Measurements from ENCODE around the gene ASAP2.

The ASAP2 gene

DNA sequence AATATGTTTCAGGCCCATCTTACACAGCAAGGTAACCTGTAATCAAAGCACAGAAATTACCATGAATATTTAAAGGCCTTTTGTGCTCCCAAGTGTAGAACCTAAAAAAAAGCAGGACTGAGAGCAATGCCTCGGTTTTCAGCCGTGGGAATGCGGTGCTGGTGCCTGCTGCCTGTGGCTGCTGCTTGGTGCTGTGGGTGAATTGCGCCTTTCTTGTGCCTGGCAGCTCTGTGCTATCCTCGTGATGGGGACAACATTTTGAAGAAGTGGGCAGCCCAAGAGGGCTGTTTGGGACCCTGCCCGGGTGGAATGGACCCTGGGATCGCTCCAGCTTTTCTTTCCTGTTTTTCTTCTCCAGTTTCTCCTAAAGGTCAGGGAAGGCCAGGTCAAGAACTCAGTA lies 91.2 kb downstream of the ASAP2 start:
- DNase-seq (ENCODE audit: low read depth): no peak

DNA sequence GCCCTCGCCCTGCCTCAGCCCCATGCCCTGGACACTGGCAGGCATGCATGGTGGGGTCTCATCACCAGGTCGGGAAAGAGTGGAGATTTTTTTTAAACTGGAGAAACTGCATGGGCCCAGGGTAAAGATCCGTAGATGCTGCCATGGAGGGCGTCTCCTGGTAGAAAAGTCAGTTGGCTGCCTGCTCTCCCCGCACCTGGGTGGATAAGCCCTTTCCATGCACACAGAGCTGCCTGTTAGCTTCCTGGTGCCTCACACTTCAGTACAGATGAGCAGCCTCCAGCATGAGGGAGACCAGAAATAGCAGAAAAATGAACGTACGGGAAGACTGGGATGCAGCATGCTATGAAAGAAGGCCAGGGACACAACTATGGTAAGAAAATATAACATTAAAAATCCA lies 92.0 kb downstream of the ASAP2 start:
- no peak for DNase-seq (ENCODE audit: low read depth)

DNA sequence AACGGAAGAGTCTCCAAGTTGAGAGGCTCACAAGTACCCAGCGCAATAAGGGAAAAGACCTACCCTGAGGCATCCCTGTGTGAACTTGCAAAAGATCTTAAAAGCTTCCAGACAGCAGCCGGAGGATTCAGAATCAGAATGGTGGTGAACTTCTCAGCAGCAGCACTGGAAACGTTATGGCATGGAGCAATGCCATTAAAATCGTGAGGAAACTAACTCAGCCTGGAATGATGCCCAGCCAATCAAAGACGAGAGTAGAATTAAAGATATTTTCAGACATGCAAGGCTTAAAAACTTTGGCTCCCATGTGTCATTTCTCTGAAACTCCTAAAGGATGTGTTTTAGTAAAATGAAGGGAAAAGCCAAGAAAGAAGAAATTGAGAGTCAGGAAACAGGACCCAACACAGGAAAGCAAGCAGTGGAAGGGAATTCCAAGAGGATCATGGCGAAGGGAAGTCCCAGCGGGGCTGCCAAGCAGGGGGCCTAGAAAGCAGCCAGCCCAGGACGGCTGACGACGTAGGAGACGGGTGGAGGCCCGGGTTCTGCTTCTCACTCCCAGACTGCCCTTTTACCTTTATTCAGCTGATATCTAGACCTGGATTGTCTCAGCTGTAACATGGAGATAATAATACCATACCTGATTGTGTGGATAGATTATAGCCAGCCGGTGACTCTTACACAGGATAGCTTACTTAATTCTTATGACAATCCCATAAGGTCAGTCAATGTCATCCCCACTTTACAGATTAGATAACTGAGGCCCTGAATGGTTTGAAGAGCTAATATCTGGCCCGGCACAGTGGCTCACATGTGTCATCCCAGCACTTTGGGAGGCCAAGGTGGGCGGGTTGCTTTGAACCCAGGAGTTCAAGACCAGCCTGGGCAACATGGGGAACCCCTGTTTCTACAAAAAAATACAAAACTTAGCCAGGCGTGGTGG lies 92.8 kb downstream of the ASAP2 start:
- no peak for DNase-seq (ENCODE audit: low read depth)

DNA sequence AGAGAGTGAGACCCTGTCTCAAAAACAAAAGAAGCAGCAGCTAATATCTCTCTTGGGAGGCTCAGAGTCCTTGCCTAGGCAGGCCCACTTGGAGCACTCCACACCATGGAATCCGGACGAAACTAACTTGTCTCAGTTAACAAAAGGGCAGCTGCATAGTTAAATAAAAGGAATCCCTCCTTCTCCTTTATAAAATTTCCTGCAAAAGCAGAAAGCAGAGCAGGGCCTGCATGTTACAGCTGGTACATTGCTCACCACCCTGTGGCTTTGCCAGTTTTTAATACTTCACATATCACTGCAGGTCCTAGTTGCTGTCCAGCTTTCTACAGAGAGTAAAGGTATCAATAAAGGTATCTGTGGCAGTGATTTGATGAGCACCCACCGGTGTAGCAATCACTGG lies 93.6 kb downstream of the ASAP2 start:
- DNase-seq (ENCODE audit: low read depth): no peak

DNA sequence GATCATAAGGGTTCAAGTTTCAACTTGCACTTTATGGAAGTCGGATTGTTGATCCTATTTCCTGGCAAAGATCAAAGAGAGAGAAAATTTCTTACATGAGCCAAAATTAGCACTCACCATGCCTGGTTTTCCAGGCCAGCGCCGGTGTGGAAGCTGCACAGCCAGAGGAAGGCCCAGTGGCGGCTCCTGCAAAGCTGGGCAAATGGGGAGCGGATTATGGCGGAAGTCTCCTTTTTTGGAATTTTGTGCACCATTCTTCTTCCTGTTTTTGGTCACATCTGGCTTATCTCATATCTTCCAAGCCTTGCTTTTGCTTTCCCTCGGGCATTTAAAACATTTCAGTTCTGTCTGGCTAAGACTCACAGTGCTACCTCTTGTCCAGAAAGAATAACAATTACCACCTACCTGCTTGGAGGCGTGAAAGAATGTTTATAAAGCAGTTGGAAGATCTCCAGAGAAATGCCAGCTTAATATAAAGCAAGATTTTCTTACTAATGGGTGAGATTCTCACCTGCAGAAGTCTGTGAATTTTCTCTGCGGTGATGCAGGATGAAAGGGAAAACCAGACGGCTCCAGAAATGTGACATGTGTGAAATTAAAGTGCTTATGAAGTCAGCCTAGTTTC lies 94.3 kb downstream of the ASAP2 start:
- no peak for DNase-seq (ENCODE audit: low read depth)

DNA sequence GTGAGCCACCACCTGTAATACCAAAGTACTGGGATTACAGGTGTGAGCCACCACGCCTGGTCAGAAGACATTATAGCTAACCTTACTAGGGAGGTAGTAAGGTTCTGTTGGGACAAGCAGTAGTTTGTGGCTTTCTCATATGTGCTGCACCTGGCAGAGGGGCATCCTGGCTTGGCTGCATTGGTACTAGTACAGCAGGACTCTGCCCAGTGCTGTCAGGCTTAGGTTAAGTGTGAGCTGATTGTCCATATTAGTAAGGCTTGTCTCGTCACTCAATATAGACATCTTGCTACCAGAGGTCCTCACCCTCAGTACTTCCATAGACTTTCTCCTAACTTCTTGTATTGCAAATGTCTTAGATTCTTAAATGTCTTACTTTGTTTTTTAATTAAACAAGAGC lies 96.1 kb downstream of the ASAP2 start:
- no peak for DNase-seq (ENCODE audit: low read depth)

DNA sequence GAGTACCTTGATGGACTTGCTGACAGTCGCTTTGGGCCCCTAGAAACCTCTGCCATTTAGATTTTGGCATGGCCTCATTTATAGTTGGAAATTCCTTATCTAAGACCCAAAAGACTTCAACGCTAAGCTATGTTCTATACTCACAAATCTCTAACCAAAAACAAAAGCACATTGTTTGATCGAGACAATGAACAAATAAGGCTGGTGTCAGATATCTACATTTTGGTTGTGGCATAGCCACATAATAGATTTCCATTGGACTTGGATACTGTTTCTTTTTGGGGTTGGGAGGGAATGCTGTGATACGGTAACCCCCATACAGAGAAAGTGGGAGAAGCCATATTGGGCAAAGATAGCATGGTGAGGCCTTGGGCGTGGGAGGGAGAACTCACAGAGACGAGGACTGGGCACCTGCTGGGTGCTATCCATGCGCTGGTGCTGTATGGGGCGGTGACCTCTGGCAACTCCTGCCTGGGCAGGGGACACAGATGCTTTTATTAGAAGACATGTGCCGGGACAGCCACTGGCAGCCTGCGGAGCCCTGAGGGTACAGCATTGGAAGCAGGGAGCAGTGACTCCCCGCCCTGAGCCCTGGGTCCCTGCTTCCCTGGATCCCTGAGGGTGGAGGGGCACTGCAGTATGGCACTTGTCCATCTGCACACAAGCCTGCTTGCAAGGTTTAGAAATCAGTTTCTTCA lies 97.1 kb downstream of the ASAP2 start:
- no peak for DNase-seq (ENCODE audit: low read depth)

DNA sequence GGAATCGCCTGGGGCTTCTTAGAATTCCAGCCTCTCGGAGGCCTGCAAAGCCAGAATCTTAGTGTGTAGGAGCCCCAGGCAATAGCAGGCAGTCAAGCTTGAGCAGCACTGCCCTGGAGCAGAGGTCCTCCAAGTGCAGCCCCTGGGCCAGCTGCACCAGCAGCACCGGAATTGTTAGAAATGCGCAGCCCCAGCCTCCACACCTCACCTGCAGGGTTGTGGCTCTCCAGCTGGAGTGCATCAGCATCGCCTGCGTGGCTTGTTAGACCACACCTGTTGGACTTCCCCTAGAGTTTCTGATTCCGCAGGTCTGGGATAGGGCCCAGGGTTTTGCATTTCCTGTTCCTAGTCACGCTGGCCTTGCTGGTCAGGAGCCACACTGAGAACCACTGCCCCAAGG lies 100.3 kb downstream of the ASAP2 start:
- no peak for DNase-seq (ENCODE audit: low read depth)

DNA sequence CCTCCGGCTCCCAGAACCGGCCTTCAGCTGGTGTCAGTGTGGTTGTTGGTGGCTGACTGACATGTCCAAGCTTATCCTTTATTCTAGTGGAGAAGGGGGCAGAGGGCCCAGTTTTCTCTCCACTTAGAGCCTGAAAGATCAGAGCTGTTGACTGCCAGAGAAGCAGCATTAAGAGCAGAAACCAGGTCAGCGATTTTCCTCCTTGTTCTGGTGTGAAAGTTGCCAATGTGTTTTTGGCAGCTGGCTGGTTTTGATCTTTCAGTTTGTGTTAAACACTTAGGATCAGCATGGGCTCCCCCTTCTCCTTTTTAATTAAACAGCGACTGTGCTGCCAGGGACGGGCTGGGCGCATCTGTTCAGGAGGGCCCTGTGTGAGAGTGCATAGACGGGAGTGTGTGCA lies 100.9 kb downstream of the ASAP2 start:
- DNase-seq (ENCODE audit: low read depth): no peak

DNA sequence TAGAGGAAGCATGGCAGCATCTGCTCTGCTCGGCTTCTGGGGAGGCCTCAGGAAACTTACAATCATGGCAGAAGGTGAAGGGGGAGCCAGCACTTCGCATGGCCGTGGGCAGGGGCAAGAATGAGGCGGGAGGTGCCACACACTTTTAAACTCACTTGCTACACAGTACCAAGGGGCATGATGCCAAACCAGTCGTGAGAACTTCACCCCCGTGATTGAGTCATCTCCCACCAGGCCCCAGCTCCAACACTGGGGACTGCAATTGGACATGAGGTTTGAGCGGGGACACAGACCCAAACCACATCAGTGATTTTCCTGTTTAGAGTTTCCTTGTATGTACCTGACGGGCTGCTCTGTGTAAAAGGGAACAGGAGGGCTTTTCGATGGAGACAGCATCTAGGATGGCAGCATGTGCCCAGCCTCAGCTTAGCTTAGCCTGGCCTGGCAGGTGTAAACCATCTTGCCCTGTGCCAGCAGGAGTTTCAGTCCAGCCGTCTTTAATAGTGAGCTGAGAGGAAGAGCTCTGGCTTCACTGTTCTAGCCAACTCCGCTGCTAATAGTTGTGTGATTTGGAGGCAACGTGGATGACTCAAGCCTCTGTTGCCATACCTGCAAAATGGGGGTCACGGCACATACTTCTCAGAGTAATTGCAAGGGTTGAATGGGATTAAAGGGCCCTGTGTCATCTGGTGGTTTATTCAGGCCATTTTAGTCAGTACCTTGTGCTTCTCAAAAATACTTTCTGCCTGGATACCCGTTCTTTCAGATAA lies 101.8 kb downstream of the ASAP2 start:
- DNase-seq (ENCODE audit: low read depth): no peak

DNA sequence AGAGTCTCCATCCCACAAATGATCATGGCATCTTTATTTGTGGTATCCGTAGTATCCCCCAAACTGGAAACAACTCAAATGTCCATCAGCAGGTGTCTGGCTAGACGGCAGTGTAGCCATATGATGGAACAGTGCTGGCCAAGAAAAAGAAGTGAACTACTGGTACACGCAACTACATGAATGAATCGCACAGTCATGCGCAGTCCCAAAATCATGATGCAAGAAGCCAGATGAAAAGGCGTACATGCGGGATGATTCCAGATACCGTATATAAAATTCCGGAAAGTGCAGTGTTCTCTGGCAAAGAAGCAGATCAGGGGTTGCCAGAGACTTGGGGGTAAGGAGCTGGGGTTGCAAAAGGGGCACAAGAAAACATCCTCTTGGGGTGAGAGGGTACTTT lies 102.5 kb downstream of the ASAP2 start:
- no peak for DNase-seq (ENCODE audit: low read depth)

DNA sequence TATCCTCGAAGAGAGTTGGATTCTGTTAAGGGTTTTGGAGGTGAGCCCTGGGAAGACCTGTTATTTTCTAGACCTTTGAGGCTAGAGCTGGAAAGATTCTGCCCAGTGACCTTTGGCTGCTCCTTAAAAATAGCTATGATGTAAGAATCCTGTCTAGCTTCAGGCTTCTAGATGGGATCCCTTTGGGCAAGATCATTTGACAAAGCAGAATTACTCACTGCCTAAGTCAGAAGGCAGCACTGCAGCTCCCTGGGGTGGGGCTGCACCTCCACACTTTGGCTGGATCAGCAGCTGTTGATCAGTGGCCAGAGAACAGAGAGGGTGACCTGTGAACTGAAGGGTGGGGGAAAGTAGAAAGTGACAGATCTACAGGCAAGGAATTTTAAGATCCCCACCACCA lies 103.8 kb downstream of the ASAP2 start:
- DNase-seq (ENCODE audit: low read depth): no peak

DNA sequence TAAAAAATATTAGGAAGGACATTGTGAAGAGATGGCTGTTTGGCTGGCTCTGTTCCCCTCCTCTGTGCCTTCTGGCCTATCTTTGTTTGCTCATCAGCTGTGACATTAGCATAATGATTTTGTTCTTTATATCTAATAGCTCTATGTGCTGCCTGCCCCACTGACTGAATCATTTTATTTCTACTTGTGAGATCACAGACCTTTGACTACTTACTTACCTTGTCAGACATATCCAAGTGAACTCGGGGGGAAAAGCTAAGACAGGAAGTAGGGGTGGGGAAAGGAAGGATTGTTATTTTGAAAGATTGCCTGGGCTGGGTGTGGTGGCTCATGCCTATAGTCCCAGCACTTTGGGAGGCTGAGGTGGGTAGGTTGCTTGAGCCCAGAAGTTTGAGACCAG lies 104.2 kb downstream of the ASAP2 start:
- DNase-seq (ENCODE audit: low read depth): no peak

DNA sequence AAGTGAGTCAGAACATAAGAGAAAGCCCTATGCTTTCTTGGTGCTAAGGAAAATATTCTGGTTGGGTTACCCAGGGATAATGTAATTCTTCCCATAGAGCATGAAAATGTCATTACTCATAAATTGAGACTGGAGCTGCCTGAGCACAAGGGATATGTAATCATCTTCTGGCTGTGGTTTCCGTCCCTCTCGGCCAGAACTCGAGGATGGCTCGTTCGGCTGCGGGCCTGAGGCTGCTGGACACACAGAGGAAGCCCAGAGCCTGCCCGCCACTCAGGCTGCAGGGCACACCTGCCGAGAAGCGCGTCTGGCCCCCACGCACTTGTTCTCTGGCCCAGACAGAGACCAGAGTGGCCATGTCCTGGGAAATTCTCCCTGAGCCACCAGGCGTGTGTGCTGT lies 104.9 kb downstream of the ASAP2 start:
- DNase-seq (ENCODE audit: low read depth): no peak

DNA sequence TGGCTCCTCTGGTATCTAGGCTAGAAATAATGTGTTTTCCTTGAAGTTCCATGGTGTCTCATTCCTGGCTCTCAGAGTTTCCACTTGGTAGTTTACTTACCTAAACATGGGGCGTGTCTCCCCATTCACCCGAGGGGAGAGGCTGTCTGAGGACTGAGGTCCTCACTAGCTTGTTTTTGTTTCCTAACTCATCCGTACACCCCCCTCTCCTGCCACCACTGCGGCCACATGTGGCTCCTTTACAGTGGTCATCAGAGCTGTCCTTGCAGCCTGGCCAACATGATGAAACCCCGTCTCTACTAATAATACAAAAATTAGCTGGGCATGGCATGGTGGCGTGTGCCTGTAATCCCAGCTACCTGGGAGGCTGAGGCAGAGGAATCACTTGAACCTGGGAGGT lies 106.0 kb downstream of the ASAP2 start:
- no peak for DNase-seq (ENCODE audit: low read depth)

DNA sequence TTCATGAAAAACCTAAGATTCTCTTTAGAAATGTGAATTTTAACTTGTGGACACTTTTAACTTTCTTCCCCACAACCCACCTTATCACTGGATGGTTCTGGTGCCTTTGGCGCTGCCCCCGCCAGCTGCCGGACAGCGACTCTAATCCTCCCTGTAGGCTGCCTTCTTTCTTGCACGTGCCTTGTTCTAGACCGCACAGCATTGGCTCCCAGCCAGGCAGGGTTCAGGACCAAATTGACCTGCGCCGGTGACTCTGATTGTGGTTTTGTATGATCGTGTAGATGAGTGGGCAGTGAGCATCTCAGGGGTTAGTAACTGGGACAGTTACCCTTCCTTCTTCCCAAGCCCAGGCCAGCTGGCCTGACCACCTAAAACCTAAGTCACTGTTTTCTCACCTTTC lies 106.8 kb downstream of the ASAP2 start:
- no peak for DNase-seq (ENCODE audit: low read depth)

DNA sequence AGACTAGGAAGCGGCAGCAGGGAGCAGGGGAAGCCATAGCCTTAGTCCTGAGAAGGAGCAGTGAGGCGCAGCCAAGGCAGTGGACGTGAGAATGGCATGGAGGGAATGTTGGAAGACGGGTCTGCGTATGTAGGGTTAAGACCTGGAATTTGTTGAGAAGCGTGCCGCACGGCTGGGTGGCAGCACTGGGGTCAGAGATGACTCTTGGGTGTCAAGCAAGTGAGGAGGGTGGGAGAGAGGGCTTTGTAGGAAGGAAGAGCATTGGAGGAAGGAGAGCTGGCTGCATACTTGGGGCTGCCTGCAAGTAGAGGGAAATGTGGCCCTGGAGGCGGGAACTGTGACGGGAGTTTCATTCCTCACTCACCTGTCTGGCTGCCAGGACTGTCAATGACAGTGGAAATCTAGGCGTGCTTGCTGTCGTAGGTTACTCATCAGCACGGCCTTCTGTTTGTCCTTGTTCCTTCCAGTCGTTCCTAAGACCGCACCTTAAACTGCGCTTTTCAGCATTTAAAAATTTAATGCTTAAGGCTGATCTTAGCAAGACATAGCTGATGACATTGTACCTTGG lies 108.8 kb downstream of the ASAP2 start:
- no peak for DNase-seq (ENCODE audit: low read depth)

DNA sequence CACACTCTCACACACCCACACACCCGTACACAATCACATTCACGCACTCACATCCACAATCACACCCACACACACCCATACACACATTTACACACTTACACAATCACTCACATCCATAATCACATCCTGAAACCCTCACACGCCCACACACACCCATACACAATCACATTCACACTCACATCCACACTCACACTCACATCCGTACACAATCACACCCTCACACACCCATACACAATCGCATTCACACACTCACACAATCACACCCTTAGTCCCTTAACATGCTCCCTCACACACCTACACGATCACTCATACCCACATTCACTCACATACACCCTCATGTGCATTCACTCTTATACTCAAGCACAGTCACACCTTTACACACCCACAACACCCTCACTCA lies 110.9 kb downstream of the ASAP2 start:
- DNase-seq (ENCODE audit: low read depth): no peak

DNA sequence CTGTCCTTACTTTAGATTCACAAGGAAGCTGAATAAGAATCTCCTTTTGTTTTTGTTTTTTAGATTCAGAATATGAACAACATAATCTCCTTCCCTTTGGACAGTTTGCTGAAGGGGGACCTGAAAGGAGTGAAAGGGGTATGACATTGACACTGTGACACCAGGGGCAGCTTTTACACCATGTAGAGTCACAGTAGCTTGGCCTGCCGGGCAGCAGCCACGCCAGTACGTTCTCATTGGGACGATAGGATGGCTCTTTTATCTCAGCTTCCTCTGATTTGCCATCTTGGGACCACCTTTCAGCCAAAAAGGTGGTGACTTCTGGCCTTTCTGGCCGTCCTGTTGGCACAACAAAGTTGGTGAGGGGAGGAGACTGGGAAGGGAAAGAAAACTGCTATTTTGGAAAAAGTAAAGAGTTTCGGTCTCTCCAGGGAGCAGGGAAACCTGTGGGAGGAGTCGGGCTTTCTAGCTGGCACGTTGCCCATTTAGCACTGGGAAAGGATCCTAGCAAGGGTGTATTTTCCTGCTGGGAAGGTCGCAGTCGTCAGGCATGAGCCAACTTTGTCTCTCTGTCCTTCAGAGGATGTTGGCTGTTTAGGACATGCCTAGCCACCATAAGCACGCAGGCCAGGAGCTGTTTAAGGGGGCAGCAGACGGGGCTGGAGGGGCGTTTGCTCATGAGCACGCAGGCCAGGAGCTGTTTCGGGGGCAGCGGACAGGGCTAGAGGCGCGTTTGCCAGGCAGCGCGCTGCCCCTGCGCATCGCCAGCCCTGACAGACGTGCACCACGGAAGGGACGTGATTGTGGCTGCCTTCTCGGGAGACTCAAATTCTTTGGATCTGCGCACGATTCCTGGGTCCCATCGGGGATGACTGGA lies 112.1 kb downstream of the ASAP2 start:
- no peak for DNase-seq (ENCODE audit: low read depth)

DNA sequence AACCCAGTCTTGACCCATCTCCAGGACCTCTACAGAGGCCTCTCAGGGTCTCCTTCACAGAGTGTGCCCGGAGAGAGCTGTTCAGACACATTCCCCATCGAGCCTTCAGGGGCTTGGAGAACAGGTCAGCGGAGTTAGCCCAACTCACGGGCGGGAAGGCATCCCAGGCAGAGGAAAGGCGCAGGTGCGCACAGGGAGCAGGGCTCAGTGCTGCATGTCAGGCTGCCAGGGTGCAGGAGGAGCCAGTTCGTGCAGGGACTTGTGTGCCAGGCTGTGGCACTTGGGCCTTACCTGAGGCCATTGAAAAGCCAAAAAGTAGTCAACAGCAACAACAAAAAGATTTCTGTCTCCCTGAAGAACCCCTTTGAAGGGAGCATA lies 112.7 kb downstream of the ASAP2 start:
- no peak for DNase-seq (ENCODE audit: low read depth)

DNA sequence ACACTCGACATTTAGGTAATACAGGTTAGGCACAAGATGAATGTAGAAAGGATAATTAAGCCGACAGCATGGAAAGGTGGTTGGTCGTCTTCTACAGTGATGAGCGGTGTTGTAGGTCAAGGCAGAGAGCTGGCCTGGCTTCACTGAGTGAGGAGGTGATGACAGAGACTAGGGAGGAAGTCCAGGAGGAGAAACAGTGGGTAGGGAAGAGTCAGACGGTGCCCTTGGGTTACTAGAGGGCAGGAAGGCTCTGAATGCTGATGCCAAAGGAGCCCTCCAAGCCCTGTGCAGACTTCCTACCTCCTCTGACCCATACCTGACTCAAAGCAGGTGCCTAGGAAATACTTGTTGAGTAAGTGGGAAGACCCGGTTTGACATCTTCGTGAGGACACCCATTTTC lies 116.0 kb downstream of the ASAP2 start:
- DNase-seq (ENCODE audit: low read depth): no peak

All from CMK (cell line).